Measurements from ENCODE around the gene PRSS58.

Gene PRSS58

GRCh38 chr7:142279601-142280000 is 21.7 kb upstream of the PRSS58 start:
- H3K27ac ChIP-seq (ENCODE audit: low read depth, low read length): no peak overlapping the region
- H3K9ac ChIP-seq (ENCODE audit: low read depth in 1 of 2, low read length in 2 of 2): no peak overlapping the region
- no peaks in the 10 kb centered on the region for H3K36me3 ChIP-seq (ENCODE audit: control insufficient read depth in 1 of 2, insufficient read depth in 2 of 2, low read length in 2 of 2)
- H3K4me1 ChIP-seq (ENCODE audit: control insufficient read depth in 1 of 2, insufficient read depth in 2 of 2, low read length in 2 of 2): no peaks in the 10 kb centered on the region
- H3K9me3 ChIP-seq (ENCODE audit: control insufficient read depth in 1 of 2, low read length in 2 of 2): peaks cover 2 to 6% of the 10 kb centered on the region in 2 donors
- no peak overlapping the region for H3K4me3 ChIP-seq (ENCODE audit: low read depth in 1 of 2, low read length in 2 of 2)
- H3K27me3 ChIP-seq (ENCODE audit: control insufficient read depth in 1 of 2, insufficient read depth in 2 of 2, low read length in 2 of 2): peaks cover 0 to 3% of the 10 kb centered on the region in 2 donors

GRCh38 chr7:142275028-142275427 is 17.2 kb upstream of the PRSS58 start:
- H3K9me3 ChIP-seq (ENCODE audit: control insufficient read depth in 1 of 2, low read length in 2 of 2): peaks cover 2 to 6% of the 10 kb centered on the region in 2 donors
- H3K4me3 ChIP-seq (ENCODE audit: low read depth in 1 of 2, low read length in 2 of 2): no peak overlapping the region
- H3K27ac ChIP-seq (ENCODE audit: low read depth, low read length): no peak overlapping the region
- no peaks in the 10 kb centered on the region for H3K4me1 ChIP-seq (ENCODE audit: control insufficient read depth in 1 of 2, insufficient read depth in 2 of 2, low read length in 2 of 2)
- no peaks in the 10 kb centered on the region for H3K36me3 ChIP-seq (ENCODE audit: control insufficient read depth in 1 of 2, insufficient read depth in 2 of 2, low read length in 2 of 2)
- no peaks in the 10 kb centered on the region for H3K27me3 ChIP-seq (ENCODE audit: control insufficient read depth in 1 of 2, insufficient read depth in 2 of 2, low read length in 2 of 2)
- no peak overlapping the region for H3K9ac ChIP-seq (ENCODE audit: low read depth in 1 of 2, low read length in 2 of 2)

- Histone ChIP-seq H3K27me3 (ENCODE audit: control insufficient read depth in 1 of 2, insufficient read depth in 2 of 2, low read length in 2 of 2) (peaks cover 0 to 8% of the 10 kb centered on the region in 2 donors), H3K9ac (ENCODE audit: low read depth in 1 of 2, low read length in 2 of 2) (no peak overlapping the region), H3K9me3 (ENCODE audit: control insufficient read depth in 1 of 2, low read length in 2 of 2) (peaks cover 2 to 6% of the 10 kb centered on the region in 2 donors), H3K4me1 (ENCODE audit: control insufficient read depth in 1 of 2, insufficient read depth in 2 of 2, low read length in 2 of 2) (no peaks in the 10 kb centered on the region), H3K36me3 (ENCODE audit: control insufficient read depth in 1 of 2, insufficient read depth in 2 of 2, low read length in 2 of 2) (no peaks in the 10 kb centered on the region), H3K4me3 (ENCODE audit: low read depth in 1 of 2, low read length in 2 of 2) (no peak overlapping the region), H3K27ac (ENCODE audit: low read depth, low read length) (no peak overlapping the region)
These were observed 15.0 kb upstream of the PRSS58 start for GRCh38 chr7:142272841-142273240.

- H3K27ac ChIP-seq (ENCODE audit: low read depth, low read length): no peak overlapping the region
- H3K4me3 ChIP-seq (ENCODE audit: low read depth in 1 of 2, low read length in 2 of 2): no peak overlapping the region
- H3K4me1 ChIP-seq (ENCODE audit: control insufficient read depth in 1 of 2, insufficient read depth in 2 of 2, low read length in 2 of 2): no peaks in the 10 kb centered on the region
- no peak overlapping the region for H3K9ac ChIP-seq (ENCODE audit: low read depth in 1 of 2, low read length in 2 of 2)
- peaks cover 0 to 6% of the 10 kb centered on the region in 2 donors for H3K27me3 ChIP-seq (ENCODE audit: control insufficient read depth in 1 of 2, insufficient read depth in 2 of 2, low read length in 2 of 2)
- H3K9me3 ChIP-seq (ENCODE audit: control insufficient read depth in 1 of 2, low read length in 2 of 2): no peaks in the 10 kb centered on the region
- H3K36me3 ChIP-seq (ENCODE audit: control insufficient read depth in 1 of 2, insufficient read depth in 2 of 2, low read length in 2 of 2): no peaks in the 10 kb centered on the region
These were observed 5.9 kb upstream of the PRSS58 start for GRCh38 chr7:142263598-142264380.

GRCh38 chr7:142250705-142251104 is 7.2 kb downstream of the PRSS58 start:
- H3K9ac ChIP-seq (ENCODE audit: low read depth in 1 of 2, low read length in 2 of 2): no peak overlapping the region
- no peak overlapping the region for H3K27ac ChIP-seq (ENCODE audit: low read depth, low read length)
- H3K36me3 ChIP-seq (ENCODE audit: control insufficient read depth in 1 of 2, insufficient read depth in 2 of 2, low read length in 2 of 2): no peaks in the 10 kb centered on the region
- no peaks in the 10 kb centered on the region for H3K9me3 ChIP-seq (ENCODE audit: control insufficient read depth in 1 of 2, low read length in 2 of 2)
- no peaks in the 10 kb centered on the region for H3K27me3 ChIP-seq (ENCODE audit: control insufficient read depth in 1 of 2, insufficient read depth in 2 of 2, low read length in 2 of 2)
- H3K4me3 ChIP-seq (ENCODE audit: low read depth in 1 of 2, low read length in 2 of 2): no peak overlapping the region
- peaks cover 0 to 3% of the 10 kb centered on the region in 2 donors for H3K4me1 ChIP-seq (ENCODE audit: control insufficient read depth in 1 of 2, insufficient read depth in 2 of 2, low read length in 2 of 2)

- Histone ChIP-seq H3K4me1 (ENCODE audit: control insufficient read depth in 1 of 2, insufficient read depth in 2 of 2, low read length in 2 of 2) (peaks cover 0 to 3% of the 10 kb centered on the region in 2 donors), H3K9ac (ENCODE audit: low read depth in 1 of 2, low read length in 2 of 2) (no peak overlapping the region), H3K9me3 (ENCODE audit: control insufficient read depth in 1 of 2, low read length in 2 of 2) (no peaks in the 10 kb centered on the region), H3K36me3 (ENCODE audit: control insufficient read depth in 1 of 2, insufficient read depth in 2 of 2, low read length in 2 of 2) (no peaks in the 10 kb centered on the region), H3K27me3 (ENCODE audit: control insufficient read depth in 1 of 2, insufficient read depth in 2 of 2, low read length in 2 of 2) (no peaks in the 10 kb centered on the region), H3K4me3 (ENCODE audit: low read depth in 1 of 2, low read length in 2 of 2) (no peak overlapping the region), H3K27ac (ENCODE audit: low read depth, low read length) (no peak overlapping the region)
These were observed 7.9 kb downstream of the PRSS58 start for GRCh38 chr7:142249918-142250317.

- no peaks in the 10 kb centered on the region for H3K9me3 ChIP-seq (ENCODE audit: control insufficient read depth in 1 of 2, low read length in 2 of 2)
These were observed 9.4 kb downstream of the PRSS58 start for GRCh38 chr7:142248166-142249160.

GRCh38 chr7:142243823-142244222 is 14.0 kb downstream of the PRSS58 start:
- Histone ChIP-seq H3K9ac (ENCODE audit: low read depth in 1 of 2, low read length in 2 of 2) (no peak overlapping the region), H3K9me3 (ENCODE audit: control insufficient read depth in 1 of 2, low read length in 2 of 2) (no peaks in the 10 kb centered on the region), H3K36me3 (ENCODE audit: control insufficient read depth in 1 of 2, insufficient read depth in 2 of 2, low read length in 2 of 2) (peaks cover 3 to 6% of the 10 kb centered on the region in 2 donors), H3K27me3 (ENCODE audit: control insufficient read depth in 1 of 2, insufficient read depth in 2 of 2, low read length in 2 of 2) (no peaks in the 10 kb centered on the region), H3K4me3 (ENCODE audit: low read depth in 1 of 2, low read length in 2 of 2) (no peak overlapping the region), H3K4me1 (ENCODE audit: control insufficient read depth in 1 of 2, insufficient read depth in 2 of 2, low read length in 2 of 2) (no peaks in the 10 kb centered on the region), H3K27ac (ENCODE audit: low read depth, low read length) (no peak overlapping the region)

More at GRCh38 chr7:142248166-142249160, 9.4 kb downstream of the PRSS58 start:
- no peak overlapping the region for H3K9ac ChIP-seq (ENCODE audit: low read depth in 1 of 2, low read length in 2 of 2)
- H3K4me3 ChIP-seq (ENCODE audit: low read depth in 1 of 2, low read length in 2 of 2): no peak overlapping the region
- H3K27ac ChIP-seq (ENCODE audit: low read depth, low read length): no peak overlapping the region
- no peaks in the 10 kb centered on the region for H3K27me3 ChIP-seq (ENCODE audit: control insufficient read depth in 1 of 2, insufficient read depth in 2 of 2, low read length in 2 of 2)
- no peaks in the 10 kb centered on the region for H3K36me3 ChIP-seq (ENCODE audit: control insufficient read depth in 1 of 2, insufficient read depth in 2 of 2, low read length in 2 of 2)
- peaks cover 0 to 3% of the 10 kb centered on the region in 2 donors for H3K4me1 ChIP-seq (ENCODE audit: control insufficient read depth in 1 of 2, insufficient read depth in 2 of 2, low read length in 2 of 2)

GRCh38 chr7:142240546-142240945 is 17.3 kb downstream of the PRSS58 start:
- peaks cover 3 to 6% of the 10 kb centered on the region in 2 donors for H3K36me3 ChIP-seq (ENCODE audit: control insufficient read depth in 1 of 2, insufficient read depth in 2 of 2, low read length in 2 of 2)
- H3K4me3 ChIP-seq (ENCODE audit: low read depth in 1 of 2, low read length in 2 of 2): no peak overlapping the region
- H3K9me3 ChIP-seq (ENCODE audit: control insufficient read depth in 1 of 2, low read length in 2 of 2): no peaks in the 10 kb centered on the region
- H3K9ac ChIP-seq (ENCODE audit: low read depth in 1 of 2, low read length in 2 of 2): no peak overlapping the region
- H3K27ac ChIP-seq (ENCODE audit: low read depth, low read length): no peak overlapping the region
- no peaks in the 10 kb centered on the region for H3K4me1 ChIP-seq (ENCODE audit: control insufficient read depth in 1 of 2, insufficient read depth in 2 of 2, low read length in 2 of 2)
- no peaks in the 10 kb centered on the region for H3K27me3 ChIP-seq (ENCODE audit: control insufficient read depth in 1 of 2, insufficient read depth in 2 of 2, low read length in 2 of 2)

GRCh38 chr7:142231716-142232115 is 26.1 kb downstream of the PRSS58 start:
- Histone ChIP-seq H3K9me3 (ENCODE audit: control insufficient read depth in 1 of 2, low read length in 2 of 2) (no peaks in the 10 kb centered on the region), H3K36me3 (ENCODE audit: control insufficient read depth in 1 of 2, insufficient read depth in 2 of 2, low read length in 2 of 2) (peaks cover 4 to 11% of the 10 kb centered on the region in 2 donors), H3K4me3 (ENCODE audit: low read depth in 1 of 2, low read length in 2 of 2) (no peak overlapping the region), H3K4me1 (ENCODE audit: control insufficient read depth in 1 of 2, insufficient read depth in 2 of 2, low read length in 2 of 2) (no peaks in the 10 kb centered on the region), H3K27me3 (ENCODE audit: control insufficient read depth in 1 of 2, insufficient read depth in 2 of 2, low read length in 2 of 2) (no peaks in the 10 kb centered on the region), H3K9ac (ENCODE audit: low read depth in 1 of 2, low read length in 2 of 2) (no peak overlapping the region), H3K27ac (ENCODE audit: low read depth, low read length) (no peak overlapping the region)
